HEK293 (cell line): ENCODE data around the gene NPFFR2.

Source experiments
- CTCF ChIA-PET: fragments of 350-600 bp; formaldehyde crosslinking; extraction: SDS; loops from one replicate; lab custom pipeline; 2021; ENCODE audit warnings: antibody characterized with exemption; lab: Yijun Ruan, JAX
- POLR2A ChIA-PET: fragments of 300-600 bp; formaldehyde crosslinking; extraction: SDS; loops from one replicate; lab custom pipeline; 2020; ENCODE audit warnings: antibody characterized with exemption, inconsistent platforms; lab: Yijun Ruan, JAX
- H3K27ac ChIP-seq: fragments of 200-500 bp; sonication (Bioruptor generic); 2 replicates; pipeline ENCODE4 v1.5.1; 2014; ENCODE audit warnings: low read depth, low read length, control low read depth, inconsistent platforms; ENCODE audit errors: extremely low read depth
- H3K36me3 ChIP-seq, 2 experiments: fragments of 200-500 bp in 1 of 2; sonication (Bioruptor generic) in 1 of 2; 1 replicate in 1 of 2; 2 replicates in 1 of 2; pipeline ENCODE4 v1.5.1; 2014 to 2017; ENCODE audit warnings: inconsistent platforms in 2 of 2, low read length in 2 of 2; ENCODE audit not compliant: control insufficient read depth in 2 of 2, insufficient read depth in 1 of 2
- H3K4me1 ChIP-seq: fragments of 200-500 bp; sonication (Bioruptor generic); 2 replicates; pipeline ENCODE4 v1.5.1; 2014; ENCODE audit warnings: mild to moderate bottlenecking, low read length, inconsistent platforms; ENCODE audit not compliant: control insufficient read depth, insufficient read depth
- H3K4me3 ChIP-seq: 2 replicates; pipeline ENCODE4 v1.5.1; 2011; ENCODE audit warnings: low read depth, mild to moderate bottlenecking, control low read depth, low read length, moderate library complexity
- H3K9me3 ChIP-seq: fragments of 200-500 bp; sonication (Bioruptor generic); 2 replicates; pipeline ENCODE4 v1.5.1; 2014; ENCODE audit warnings: low read depth, low read length, inconsistent platforms; ENCODE audit not compliant: control insufficient read depth, insufficient read depth
- EGR2 ChIP-seq: fragments of 450-650 bp; formaldehyde crosslinking; IDR thresholded peaks from 2 replicates; pipeline ENCODE4 v1.5.1; 2016; ENCODE audit warnings: low read depth, missing biosample characterization, missing genetic modification characterization
- GLI4 ChIP-seq: fragments of 450-650 bp; formaldehyde crosslinking; IDR thresholded peaks from 2 replicates; pipeline ENCODE4 v1.5.1; 2016; ENCODE audit warnings: missing biosample characterization, missing genetic modification characterization
- HIC1 ChIP-seq: fragments of 450-650 bp; formaldehyde crosslinking; IDR thresholded peaks from 2 replicates; pipeline ENCODE4 v1.5.1; 2016; ENCODE audit warnings: missing biosample characterization, missing genetic modification characterization
- PRDM1 ChIP-seq: fragments of 450-650 bp; formaldehyde crosslinking; IDR thresholded peaks from 2 replicates; pipeline ENCODE4; 2016; ENCODE audit warnings: missing biosample characterization, missing genetic modification characterization
- SETDB1 ChIP-seq: IDR thresholded peaks from one replicate; pipeline ENCODE4 v1.6.1; 2017; ENCODE audit warnings: mild to moderate bottlenecking, low read length, moderate library complexity, mixed read lengths; ENCODE audit not compliant: insufficient read length
- SP3 ChIP-seq: fragments of 450-650 bp; formaldehyde crosslinking; IDR thresholded peaks from 2 replicates; pipeline ENCODE4 v1.5.1; 2016; ENCODE audit warnings: missing biosample characterization, missing genetic modification characterization
- ZBTB21 ChIP-seq: fragments of 450-650 bp; formaldehyde crosslinking; IDR thresholded peaks from 2 replicates; pipeline ENCODE4 v1.5.1; 2017; ENCODE audit warnings: missing biosample characterization, missing genetic modification characterization
- ZBTB6 ChIP-seq: fragments of 450-650 bp; formaldehyde crosslinking; IDR thresholded peaks from 2 replicates; pipeline ENCODE4 v1.5.1; 2017; ENCODE audit warnings: missing biosample characterization, missing genetic modification characterization
- ZIC2 ChIP-seq: fragments of 450-650 bp; formaldehyde crosslinking; IDR thresholded peaks from 2 replicates; pipeline ENCODE4 v1.5.1; 2016; ENCODE audit warnings: missing biosample characterization, missing genetic modification characterization
- ZNF112 ChIP-seq: fragments of 450-650 bp; formaldehyde crosslinking; IDR thresholded peaks from 2 replicates; pipeline ENCODE4 v1.5.0; 2017; ENCODE audit warnings: missing biosample characterization, missing genetic modification characterization
- ZNF133 ChIP-seq: fragments of 450-650 bp; formaldehyde crosslinking; IDR thresholded peaks from 2 replicates; pipeline ENCODE4 v1.5.1; 2016; ENCODE audit warnings: missing biosample characterization, missing genetic modification characterization
- ZNF175 ChIP-seq: fragments of 450-650 bp; formaldehyde crosslinking; IDR thresholded peaks from 2 replicates; pipeline ENCODE4 v1.5.1; 2016; ENCODE audit warnings: missing biosample characterization, missing genetic modification characterization
- ZNF2 ChIP-seq: fragments of 450-650 bp; formaldehyde crosslinking; IDR thresholded peaks from 2 replicates; pipeline ENCODE4 v1.5.1; 2016; ENCODE audit warnings: missing biosample characterization, missing genetic modification characterization
- ZNF24 ChIP-seq: fragments of 450-650 bp; formaldehyde crosslinking; IDR thresholded peaks from 2 replicates; pipeline ENCODE4 v1.5.1; 2016; ENCODE audit warnings: missing biosample characterization, missing genetic modification characterization
- ZNF266 ChIP-seq: fragments of 450-650 bp; formaldehyde crosslinking; IDR thresholded peaks from 2 replicates; pipeline ENCODE4 v1.5.1; 2016; ENCODE audit warnings: missing biosample characterization, missing genetic modification characterization, low read depth
- ZNF423 ChIP-seq: fragments of 450-650 bp; formaldehyde crosslinking; IDR thresholded peaks from 2 replicates; pipeline ENCODE4 v1.5.1; 2016; ENCODE audit warnings: missing biosample characterization, missing genetic modification characterization
- ZNF473 ChIP-seq: fragments of 450-650 bp; formaldehyde crosslinking; IDR thresholded peaks from 2 replicates; pipeline ENCODE4 v1.5.1; 2017; ENCODE audit warnings: missing biosample characterization, missing genetic modification characterization
- ZNF610 ChIP-seq: fragments of 450-650 bp; formaldehyde crosslinking; IDR thresholded peaks from 2 replicates; pipeline ENCODE4 v1.5.1; 2016; ENCODE audit warnings: missing biosample characterization, missing genetic modification characterization, borderline replicate concordance
- ZNF658 ChIP-seq: fragments of 450-650 bp; formaldehyde crosslinking; IDR thresholded peaks from 2 replicates; pipeline ENCODE4; 2016; ENCODE audit warnings: missing biosample characterization, missing genetic modification characterization
- ZNF692 ChIP-seq: fragments of 450-650 bp; formaldehyde crosslinking; IDR thresholded peaks from 2 replicates; pipeline ENCODE4 v1.5.1; 2016; ENCODE audit warnings: missing biosample characterization, missing genetic modification characterization
- ZNF701 ChIP-seq: fragments of 450-650 bp; formaldehyde crosslinking; IDR thresholded peaks from 2 replicates; pipeline ENCODE4 v1.5.1; 2016; ENCODE audit warnings: missing biosample characterization, missing genetic modification characterization
- ZNF776 ChIP-seq: fragments of 450-650 bp; formaldehyde crosslinking; IDR thresholded peaks from 2 replicates; pipeline ENCODE4 v1.5.0; 2017; ENCODE audit warnings: missing biosample characterization, missing genetic modification characterization, borderline replicate concordance
- ZNF837 ChIP-seq: fragments of 450-650 bp; formaldehyde crosslinking; IDR thresholded peaks from 2 replicates; pipeline ENCODE4 v1.5.1; 2016; ENCODE audit warnings: missing biosample characterization, missing genetic modification characterization
- ZNF843 ChIP-seq: fragments of 450-650 bp; formaldehyde crosslinking; IDR thresholded peaks from 2 replicates; pipeline ENCODE4 v1.5.1; 2016; ENCODE audit warnings: missing biosample characterization, missing genetic modification characterization

NPFFR2 gene

GRCh38 chr4:72171761-72172160, 140.0 kb downstream of the NPFFR2 start:
- POLR2A ChIA-PET: no interaction called here
- CTCF ChIA-PET: no interaction called here
- H3K9me3 ChIP-seq: no peaks in the 10 kb centered on the region
- H3K4me1 ChIP-seq: no peaks in the 10 kb centered on the region
- H3K36me3 ChIP-seq: no peaks in the 10 kb centered on the region
- TF ChIP-seq ZNF837 (tag by site-specific recombination) (no peak), ZNF473 (tag by site-specific recombination) (no peak), ZBTB6 (no peak), ZNF610 (tag by site-specific recombination) (no peak), EGR2 (no peak), ZNF423 (no peak), ZBTB21 (tag by site-specific recombination) (no peak), HIC1 (tag by site-specific recombination) (no peak)
- H3K27ac ChIP-seq: no peak overlapping the region
- no peak overlapping the region for H3K4me3 ChIP-seq

- ChIA-PET CTCF (no interaction called here), POLR2A (no interaction called here)
- no peak overlapping the region for H3K27ac ChIP-seq
- TF ChIP-seq ZNF776: no peak
- no peak for TF ChIP-seq ZNF112
- no peak for TF ChIP-seq ZNF2 (tag by site-specific recombination)
- TF ChIP-seq ZNF266: no peak
- TF ChIP-seq ZNF658: no peak
- TF ChIP-seq ZNF701 (tag by site-specific recombination): no peak
- no peak for TF ChIP-seq PRDM1
- no peak for TF ChIP-seq ZNF843
- no peak for TF ChIP-seq ZNF692 (tag by site-specific recombination)
- no peak for TF ChIP-seq SP3 (tag by site-specific recombination)
- TF ChIP-seq SETDB1: no peak
- TF ChIP-seq ZIC2 (tag by site-specific recombination): no peak
- no peak for TF ChIP-seq ZNF24 (tag by site-specific recombination)
- TF ChIP-seq ZNF175: no peak
- TF ChIP-seq GLI4 (tag by site-specific recombination): no peak
- TF ChIP-seq ZNF133 (tag by site-specific recombination): no peak
- no peaks in the 10 kb centered on the region for H3K36me3 ChIP-seq
- no peaks in the 10 kb centered on the region for H3K9me3 ChIP-seq
- no peak overlapping the region for H3K4me3 ChIP-seq
- H3K4me1 ChIP-seq: no peaks in the 10 kb centered on the region
Measured at GRCh38 chr4:72179342-72179741, 147.5 kb downstream of the NPFFR2 start.
